Measurements from ENCODE around the gene NAGLU. TPM values are rescaled to one million over a fixed set of nuclear protein-coding genes. Genes with fewer than 3 reads are reported as not detected.

The NAGLU gene
- total and polyA plus RNA-seq, 2 of the 13 experiments (the other 11 are each of a cell fraction or from before 2014, with no cell fraction given), result 28.2 to 40.1 TPM

GRCh38 chr17:42566883-42567573, 31.0 kb downstream of the NAGLU start, which contains the start of gene MLX (continued):
- TF ChIP-seq ZNF10 (CRISPR knock-in tag; IDR thresholded peaks at IDR 0.05; ENCODE audit: borderline replicate concordance, low read depth) (no peak), ZNF543 (CRISPR knock-in tag; IDR thresholded peaks at IDR 0.05) (peak; percentile 97; the same call in 1 of the 2 replicates), RFXAP (CRISPR knock-in tag; IDR thresholded peaks at IDR 0.05; ENCODE audit: borderline replicate concordance) (peak; percentile 58; the same call in 1 of the 2 replicates), SETDB1 (CRISPR knock-in tag; IDR thresholded peaks at IDR 0.05; ENCODE audit: borderline replicate concordance) (no peak), NFE2 (CRISPR knock-in tag; IDR thresholded peaks at IDR 0.05) (no peak; the same call in 1 of the 2 replicates), EED (CRISPR knock-in tag; IDR thresholded peaks at IDR 0.05) (peak; percentile 41; the same call in 1 of the 2 replicates), ZNF460 (CRISPR knock-in tag; IDR thresholded peaks at IDR 0.05; ENCODE audit: borderline replicate concordance) (no peak), ZNF503 (CRISPR knock-in tag; IDR thresholded peaks at IDR 0.05) (peak; percentile 45; the same call in 1 of the 2 replicates), SP4 (CRISPR knock-in tag; IDR thresholded peaks at IDR 0.05) (0 out of 2 replicates have a peak, but pooled peaks have one; percentile 66), ZNF281 (CRISPR knock-in tag; IDR thresholded peaks at IDR 0.05; ENCODE audit: borderline replicate concordance) (peak; percentile 17; the same call in 1 of the 2 replicates), PRDM4 (CRISPR knock-in tag; IDR thresholded peaks at IDR 0.05; ENCODE audit: borderline replicate concordance) (0 out of 2 replicates have a peak, but pooled peaks have one; percentile 58), BORCS8-MEF2B (CRISPR knock-in tag; IDR thresholded peaks at IDR 0.05) (peak; percentile 98), ZFAT (CRISPR knock-in tag; conservative IDR thresholded peaks at IDR 0.05) (0 out of 2 replicates have a peak, but pooled peaks have one; percentile 0), ZNF713 (CRISPR knock-in tag; IDR thresholded peaks at IDR 0.05) (no peak; the same call in 1 of the 2 replicates), SATB2 (CRISPR knock-in tag; IDR thresholded peaks at IDR 0.05) (no peak), MAX (IDR thresholded peaks at IDR 0.05) (peak; percentile 90), ZNF20 (CRISPR knock-in tag; IDR thresholded peaks at IDR 0.05) (0 out of 2 replicates have a peak, but pooled peaks have one; percentile 37), ZC3H13 (CRISPR knock-in tag; IDR thresholded peaks at IDR 0.05) (peak; percentile 97)

Measured in HepG2 (cell line).